GM21381 (cell line): ENCODE results near the gene SAMD4A.

Experiments
- ATAC-seq: cut with Tn5 transposase; IDR thresholded peaks from one replicate; pipeline ENCODE4 v1.9.1; 2021; ENCODE audit warnings: mild to moderate bottlenecking, moderate library complexity; ENCODE audit not compliant: unreplicated experiment

The SAMD4A gene

DNA sequence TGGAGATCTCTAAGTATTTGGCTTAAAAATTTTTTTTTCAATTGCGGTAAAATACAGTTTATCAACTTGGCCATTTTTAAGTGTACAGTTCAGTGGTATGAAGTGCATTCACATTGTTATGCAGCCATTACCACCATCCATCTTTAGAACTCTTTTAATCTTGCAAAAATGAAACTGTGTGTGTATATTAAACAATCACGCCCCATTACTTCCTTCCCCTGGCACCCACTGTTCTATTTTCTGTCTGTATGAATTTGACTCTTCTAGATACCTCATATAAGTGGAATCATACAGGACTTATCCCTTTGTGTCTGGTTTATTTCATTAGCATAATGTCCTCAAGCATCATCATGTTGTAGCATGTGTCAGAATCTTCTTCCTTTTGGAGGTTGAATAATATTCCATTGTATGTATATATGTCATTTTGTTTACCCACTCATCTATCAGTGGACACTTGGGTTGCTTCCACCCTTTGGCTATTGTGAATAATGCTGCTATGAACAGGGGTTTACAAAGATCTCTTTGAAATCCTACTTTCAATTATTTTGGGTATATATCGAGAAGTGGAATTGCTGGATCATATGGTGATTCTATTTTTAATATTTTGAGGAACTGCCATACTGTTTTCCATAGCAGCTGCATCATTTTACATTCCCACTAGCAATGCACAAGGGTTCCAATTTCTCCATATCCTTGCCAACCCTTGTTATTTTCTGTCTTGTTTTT, 62.9 kb downstream of the SAMD4A start:
- ATAC-seq, result no peak

DNA sequence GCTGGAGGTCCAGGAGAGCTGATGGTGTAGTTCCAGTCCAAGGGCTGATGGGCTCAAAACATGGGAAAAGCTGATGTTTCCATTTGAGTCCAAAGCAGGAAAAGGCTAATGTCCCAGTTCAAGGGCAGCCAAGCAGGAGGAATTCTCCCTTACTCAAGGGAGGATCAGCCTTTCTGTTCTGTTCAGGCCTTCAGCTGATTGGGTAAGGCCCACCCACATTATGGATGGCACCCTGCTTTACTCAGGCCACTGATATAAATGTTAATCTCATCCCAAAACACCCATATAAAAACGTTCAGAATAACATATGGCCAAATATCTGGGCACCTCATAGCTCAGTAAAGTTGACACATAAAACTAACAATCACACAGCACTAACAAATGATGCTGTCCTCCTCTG, 64.1 kb downstream of the SAMD4A start:
- no peak for ATAC-seq

DNA sequence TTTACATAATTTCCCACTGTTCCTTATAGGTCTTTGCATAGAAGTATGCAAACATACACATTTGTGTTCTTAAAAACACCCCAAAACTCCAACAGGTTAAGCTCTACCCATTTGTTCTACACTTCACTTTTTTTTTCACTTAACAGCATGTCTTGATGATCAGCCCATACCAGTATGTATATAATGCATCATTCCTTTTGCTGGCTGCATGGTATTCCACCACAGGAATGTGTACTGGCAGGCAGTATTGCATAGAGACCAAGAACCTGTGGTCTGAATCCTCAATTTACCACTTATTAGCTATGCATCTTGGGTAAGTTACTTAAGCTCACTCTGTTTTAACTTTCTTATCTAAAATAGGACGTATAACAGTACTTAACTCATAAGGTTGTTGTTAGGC, 65.5 kb downstream of the SAMD4A start:
- no peak for ATAC-seq

DNA sequence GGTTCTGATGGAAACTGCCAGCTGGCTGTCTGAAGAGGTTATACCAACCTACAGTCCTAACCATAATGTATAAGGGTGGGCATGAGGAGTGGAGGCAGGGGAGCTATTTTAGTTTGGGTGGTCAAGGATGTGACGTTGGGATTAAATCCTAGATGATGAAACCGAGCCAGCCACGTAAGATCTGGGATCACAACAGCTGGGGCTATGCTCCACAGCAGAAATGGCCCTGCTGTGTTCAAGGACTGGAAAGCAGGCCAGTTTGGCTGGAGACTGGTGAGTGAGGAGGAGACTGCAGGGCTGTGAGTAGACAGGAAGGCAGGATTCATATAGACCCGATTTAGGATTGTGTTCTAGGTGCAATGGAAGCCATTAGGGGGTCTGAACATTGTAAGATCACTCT, 66.1 kb downstream of the SAMD4A start:
- no peak for ATAC-seq

DNA sequence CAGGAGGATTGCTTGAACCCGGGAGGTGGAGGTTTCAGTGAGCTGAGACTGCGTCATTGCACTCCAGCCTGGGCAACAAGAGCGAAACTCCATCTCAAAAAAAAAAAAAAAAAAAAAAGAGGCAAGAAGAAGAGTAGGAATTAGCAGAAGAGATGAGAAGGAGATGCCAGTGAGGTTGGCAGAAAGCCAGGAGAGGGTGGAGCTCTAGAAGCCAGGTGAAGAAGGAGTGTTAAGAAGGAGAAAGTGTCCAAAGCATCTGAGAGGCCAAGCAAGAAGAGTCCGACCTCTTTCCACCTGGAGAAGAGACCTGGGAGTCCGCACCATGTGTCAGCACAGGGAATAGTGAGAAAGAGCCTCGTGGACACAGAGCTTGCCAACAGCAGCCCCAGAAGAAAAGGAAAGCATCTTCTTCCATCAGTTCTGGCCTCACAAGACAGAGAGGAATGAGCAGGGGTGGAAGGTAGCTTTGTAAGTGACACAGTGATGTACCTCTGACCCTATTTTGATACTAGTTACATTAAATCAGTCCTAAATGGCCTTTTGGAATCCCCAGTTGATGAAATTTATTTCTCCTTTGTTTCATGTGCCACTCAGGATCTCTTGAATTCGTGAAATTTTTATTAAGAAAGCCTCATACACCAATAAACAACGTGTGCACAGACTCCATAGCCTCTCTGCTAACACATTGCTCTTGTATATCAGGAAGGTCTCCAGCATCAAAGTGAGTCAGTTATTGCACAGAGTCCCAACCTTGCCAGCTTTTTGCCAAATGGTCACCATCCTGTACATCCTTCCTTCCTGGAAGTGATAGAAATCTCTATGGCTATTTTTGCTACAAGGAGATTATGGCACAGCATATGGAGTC, 70.6 kb downstream of the SAMD4A start:
- ATAC-seq, result no peak

DNA sequence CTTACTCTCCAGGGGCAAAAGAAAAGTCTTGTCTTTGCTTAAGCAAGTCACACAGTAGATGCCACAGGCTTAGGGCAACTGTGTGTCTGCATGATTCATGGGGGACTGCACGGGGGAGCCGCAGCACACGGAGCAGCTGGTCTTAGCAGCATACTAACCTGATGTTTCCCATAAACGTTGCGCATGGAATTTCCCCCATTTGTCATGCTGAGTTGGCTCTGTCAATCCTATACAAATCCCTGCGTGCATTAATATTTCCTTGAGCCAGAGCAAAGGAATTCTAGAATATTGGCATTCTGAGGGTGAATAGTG, 71.2 kb downstream of the SAMD4A start:
- no peak for ATAC-seq

DNA sequence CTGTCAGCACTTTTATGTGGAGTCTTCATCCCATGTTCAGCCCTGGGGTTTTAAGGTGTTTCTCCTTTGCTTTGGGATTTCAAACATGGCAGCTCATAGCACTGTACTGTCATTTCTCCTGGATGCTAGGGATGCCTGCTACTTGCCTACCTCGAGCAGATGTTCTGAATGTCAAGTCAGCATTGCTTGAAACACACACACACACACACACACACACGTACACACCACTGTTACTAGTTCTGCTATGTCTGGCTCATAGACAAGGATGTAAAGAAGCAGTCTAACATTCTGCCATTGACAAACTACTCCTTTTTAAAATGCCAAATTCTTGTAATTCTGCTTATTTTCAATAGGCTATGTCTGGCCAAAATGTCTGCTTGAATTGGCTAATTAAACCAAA, 72.7 kb downstream of the SAMD4A start:
- ATAC-seq, result no peak

DNA sequence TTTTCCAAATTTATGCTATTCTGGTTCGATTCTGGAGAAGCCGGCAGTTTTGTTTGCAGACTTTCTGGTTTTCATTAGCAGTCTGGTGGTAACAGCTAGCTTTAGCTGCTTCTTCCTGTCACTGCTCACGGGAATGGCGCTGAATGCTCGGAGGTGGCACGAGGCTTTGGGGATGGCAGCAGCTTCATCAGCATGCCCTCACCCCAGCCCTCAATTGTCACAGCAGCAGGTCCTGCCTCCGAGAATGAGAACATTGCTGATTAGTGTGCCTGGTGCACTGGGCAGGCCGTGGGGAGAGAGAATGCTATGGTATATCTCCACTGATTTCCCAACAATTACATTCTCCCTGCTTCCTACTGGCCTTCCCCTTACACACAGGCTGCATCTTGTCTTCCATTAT, 73.6 kb downstream of the SAMD4A start:
- ATAC-seq, result no peak

DNA sequence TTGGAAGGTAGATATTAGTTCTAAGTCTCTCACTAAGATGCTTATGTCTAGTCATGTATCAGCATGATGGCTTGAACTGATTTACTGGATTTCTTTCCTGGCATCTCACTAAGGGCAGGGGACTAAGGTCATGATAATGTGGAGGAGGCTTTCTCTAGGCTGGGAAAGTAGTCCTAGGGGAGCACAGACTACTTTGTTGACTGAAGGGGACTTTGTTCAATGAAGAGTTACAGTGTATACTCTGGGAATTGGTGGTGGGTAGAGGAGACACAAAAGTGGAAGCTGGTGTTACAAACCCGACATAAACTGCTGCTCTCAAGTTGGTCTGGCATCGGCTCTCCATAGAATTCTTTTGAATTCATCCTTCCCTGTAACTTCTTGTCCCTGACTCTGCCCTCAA, 75.2 kb downstream of the SAMD4A start:
- ATAC-seq, result no peak

DNA sequence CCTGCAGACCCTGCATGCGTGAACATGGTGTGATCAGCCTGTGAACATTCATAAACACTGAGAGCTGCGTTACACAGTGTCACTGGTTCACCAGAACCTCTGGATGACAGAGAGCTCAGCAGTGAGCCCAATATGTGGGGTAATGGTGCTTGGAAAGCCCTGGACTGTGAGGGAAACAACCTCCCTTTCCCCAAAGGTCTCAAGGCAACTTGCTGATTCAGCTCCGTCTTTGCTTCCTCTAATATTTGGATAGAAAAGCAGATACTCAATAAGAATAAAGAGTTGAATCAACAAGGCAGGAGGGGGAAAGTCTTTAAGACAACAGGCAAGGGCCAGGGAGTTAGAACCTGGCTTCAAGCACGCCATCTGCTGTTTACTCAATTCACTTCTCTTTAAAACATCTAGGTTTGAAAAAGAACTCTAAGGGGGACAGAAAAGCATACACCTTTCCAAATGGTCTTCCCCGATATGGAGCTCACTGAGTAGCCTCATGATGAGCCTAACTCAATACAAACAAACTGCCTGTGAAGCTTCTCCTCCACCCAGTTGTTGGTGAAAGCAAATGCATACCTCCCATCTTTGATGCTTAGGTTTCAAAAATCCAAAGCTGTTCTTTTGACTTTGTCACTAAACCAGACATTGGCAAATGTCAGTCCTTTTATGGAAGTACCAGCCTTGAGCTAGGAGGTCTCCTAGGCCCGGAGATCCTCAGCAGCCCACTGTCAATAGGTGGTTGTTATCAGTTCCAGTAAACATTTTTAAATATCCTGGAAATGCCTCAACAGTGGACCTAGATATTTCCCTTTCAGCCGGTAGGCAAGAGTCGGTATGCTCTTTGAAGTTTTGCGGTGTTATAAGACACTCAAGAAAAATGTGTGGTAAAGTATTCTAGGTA, 76.1 kb downstream of the SAMD4A start:
- ATAC-seq, result no peak

DNA sequence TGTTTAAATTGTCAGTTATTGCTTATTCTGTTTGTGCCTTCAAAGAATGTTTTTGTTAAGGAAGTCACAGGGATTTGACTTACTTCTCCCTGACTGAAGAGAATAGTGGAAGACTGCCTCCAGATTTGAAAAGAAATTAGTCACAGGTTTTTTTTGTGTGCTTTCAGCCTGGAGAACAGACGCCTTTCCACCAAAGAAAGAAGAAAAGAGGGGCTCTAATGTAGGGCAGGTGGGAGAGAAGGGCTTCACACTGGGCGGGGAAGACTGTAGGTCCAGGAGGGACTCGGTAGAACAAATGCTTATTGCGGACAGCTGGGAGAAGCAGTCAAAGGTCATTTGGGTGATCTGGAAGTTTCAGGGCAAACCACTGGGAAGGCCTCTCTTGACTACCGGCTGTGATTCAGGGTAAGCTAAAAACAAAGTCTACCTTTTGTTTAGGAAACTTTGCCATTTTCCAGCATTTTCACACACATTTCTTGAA, 76.8 kb downstream of the SAMD4A start:
- no peak for ATAC-seq

DNA sequence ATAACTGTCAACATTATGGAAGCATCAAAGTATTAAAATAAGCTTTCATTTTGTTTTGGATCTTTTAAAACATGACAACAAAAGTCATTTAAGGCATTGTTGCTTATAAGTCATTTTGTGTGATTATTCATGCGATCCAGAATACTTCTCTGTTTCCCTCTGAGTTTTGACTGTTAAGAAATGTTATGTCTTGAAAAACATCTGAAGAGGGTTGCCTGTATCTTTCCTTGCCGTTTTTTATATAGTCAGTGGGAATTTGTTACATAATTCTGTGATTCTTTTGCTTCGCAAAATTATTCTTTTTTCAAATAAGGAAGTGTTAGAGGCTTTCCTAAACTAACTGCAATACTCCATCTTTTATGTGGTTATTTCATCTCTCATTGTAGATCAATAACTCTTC, 78.7 kb downstream of the SAMD4A start:
- ATAC-seq, result no peak

DNA sequence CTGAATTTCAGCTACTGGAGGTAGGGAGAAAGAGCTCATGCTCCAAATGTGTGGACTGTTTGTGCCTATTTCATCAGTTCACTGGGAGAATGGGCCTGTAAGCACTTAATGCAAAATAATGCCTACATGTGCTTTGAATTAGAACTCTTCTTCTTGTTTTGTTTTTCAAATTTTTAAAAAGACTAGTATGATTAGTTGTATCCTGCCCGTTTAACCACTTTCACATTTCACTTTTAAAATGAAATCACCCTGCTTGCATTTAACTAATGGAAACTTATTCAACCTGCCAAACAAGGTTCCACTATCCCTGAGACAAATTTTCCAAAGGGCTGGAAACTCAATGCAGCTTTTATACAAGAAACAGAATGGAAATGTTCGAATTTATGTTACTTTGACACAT, 79.7 kb downstream of the SAMD4A start:
- no peak for ATAC-seq

DNA sequence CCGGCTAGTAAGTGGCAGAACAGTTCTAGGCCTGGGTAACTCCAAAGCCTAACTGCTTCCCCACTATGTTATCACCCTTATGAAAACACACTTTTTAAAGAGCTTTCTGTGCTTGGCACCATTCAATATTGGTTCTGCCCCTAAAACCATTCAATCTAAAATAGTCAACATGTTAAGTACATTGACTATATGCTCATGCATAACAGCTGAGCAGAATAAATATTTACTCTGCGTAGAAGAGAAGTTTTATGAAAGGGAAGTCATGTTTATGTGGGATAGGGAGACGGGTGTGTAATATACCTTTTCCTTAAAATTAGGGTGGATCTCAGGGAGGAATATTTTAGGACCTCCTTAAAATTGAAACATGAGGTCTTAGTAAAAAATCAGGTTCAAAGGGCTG, 80.5 kb downstream of the SAMD4A start:
- ATAC-seq, result no peak

DNA sequence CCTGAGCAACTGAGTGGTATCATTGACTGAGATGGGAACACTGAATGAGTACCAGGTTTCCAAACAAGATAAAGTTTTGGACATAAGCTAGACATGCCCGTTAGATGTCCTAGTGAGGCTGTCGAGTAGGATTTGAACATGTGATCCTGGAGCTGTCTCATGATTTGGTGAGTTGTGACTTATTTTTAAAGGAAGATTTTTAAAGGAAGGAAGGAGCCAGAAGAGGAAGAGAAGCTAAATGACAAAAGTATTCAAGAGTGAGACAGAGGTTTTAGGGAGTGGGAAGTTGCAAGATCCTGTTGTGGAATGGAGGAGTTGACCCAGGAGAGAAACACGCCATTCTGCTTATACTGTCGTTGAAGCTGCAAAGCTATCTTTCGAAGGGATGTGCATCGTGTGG, 82.1 kb downstream of the SAMD4A start:
- no peak for ATAC-seq

DNA sequence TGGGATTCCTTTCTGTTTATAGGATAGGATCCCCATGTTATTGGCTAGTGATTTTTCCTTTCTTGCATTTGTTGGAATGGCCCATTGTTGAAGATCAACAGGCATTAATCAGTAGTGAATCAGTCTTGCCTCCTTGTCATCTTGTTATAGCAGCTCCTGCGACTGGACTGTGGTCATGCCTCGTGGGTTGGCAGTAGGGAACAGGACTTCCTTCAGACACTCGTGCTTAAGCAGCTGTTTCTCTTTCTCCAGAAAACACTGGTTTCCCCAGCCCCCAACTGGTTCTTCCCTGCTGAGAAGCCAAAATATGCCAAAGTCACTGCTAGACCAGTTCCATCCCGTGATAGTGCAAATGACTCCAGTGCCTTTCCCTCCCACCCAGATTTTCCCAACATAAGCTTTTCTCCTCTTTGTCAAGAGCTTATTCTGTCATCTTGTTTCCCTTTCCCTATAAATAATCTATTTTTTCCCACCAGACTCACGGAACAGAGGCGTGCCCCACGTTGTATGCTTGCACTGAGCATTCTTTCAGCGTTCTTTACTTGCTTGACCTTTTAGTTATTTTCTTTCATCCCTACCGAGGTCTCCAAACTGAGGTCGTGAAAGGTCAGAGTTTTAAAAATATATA, 83.5 kb downstream of the SAMD4A start:
- no peak for ATAC-seq

DNA sequence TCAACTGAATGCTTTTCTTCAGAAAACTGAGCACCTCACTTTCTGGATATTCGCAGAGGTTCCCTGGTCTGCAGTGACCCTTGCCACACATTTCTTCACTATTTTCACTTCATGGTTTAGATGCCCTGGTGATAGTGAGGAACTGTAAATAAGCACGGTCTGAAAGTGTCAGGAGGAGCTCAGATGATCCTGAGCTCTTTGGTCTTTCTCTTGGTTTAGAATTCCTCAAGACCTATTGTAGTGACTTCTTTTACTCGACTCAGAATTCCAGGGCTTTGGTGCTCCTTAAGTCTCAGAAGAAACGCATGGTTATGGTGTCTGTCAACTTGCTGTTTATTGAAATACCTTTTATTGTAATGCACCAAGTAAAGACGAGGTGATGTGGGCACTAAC, 84.0 kb downstream of the SAMD4A start:
- no peak for ATAC-seq

DNA sequence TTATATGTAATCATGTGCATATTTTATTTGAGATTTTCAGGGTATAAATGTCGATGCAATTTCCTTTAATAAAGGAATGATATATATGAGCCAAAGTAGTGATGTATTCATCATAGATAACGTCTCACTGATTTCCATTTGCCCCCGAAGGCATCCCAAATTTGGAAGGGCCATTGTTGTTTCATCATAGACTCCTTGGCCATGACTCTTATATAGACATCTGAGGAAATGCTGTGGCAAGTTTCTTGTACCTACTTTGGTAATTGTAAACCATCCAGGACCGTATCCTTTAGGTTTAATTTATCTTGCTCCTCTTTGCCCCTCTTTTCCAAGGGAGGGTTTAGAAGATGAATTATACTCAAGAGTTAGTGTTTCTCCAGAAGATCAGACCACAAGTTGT, 84.7 kb downstream of the SAMD4A start:
- no peak for ATAC-seq

DNA sequence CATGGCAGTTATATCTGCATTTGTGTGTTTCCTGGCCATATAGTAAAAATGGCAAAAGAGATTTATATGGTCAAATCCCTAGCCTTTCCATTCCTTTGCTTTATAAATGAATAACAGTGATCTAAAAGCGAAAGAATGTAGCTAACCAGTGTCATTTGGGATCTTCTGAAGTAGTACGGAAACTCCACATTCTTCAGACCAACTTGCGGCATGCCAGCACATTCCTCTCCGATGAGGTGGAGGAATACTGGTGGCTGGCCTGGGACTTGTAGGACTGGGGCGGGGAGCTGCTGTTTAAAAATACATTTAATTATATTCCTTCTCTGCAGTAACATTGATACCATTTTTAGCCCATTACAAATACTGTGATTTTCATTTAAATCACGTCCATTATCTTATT, 85.3 kb downstream of the SAMD4A start:
- ATAC-seq, result no peak

DNA sequence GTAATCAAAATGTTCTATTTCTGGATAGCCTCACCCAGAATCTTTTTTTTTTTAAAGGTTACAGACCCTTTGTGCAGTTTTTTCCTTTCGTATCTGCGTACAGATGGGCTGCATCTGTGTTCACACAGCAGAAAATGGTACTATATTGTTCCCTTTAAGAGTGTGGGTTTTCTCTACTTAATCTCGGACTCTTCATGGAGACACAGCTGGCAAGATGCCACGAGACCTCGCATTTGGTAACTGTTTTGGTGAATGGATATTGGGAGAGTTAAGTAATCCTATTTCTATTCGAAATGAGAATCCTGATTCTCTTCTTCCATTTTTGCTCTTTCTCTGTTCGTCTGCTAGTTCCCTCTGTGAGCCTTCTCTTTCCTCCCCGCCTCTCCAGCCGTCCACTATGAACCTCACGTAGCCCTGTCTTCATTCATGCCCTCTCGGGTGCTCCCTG, 85.7 kb downstream of the SAMD4A start:
- no peak for ATAC-seq
